IMR-90 (cell line): Measurements from ENCODE around the gene HSPA1A. TPM values are rescaled to one million over a fixed set of nuclear protein-coding genes. Genes with fewer than 3 reads are reported as not detected.

Experiments used
- ATAC-seq: fragments of 200-7000 bp; cut with Tn5 transposase; 2 replicates; pipeline ENCODE4 v1.9.1; 2020; ENCODE audit warnings: low read depth, mild to moderate bottlenecking, moderate library complexity
- BruUV-seq: library from RNA; stranded (reverse); fragments of 400-500 nt; replicated peaks from 2 replicates; lab custom pipeline; 2021; lab: Mats Ljungman, UMichigan
- CTCF ChIA-PET: fragments of 300-600 bp; formaldehyde crosslinking; extraction: SDS; loops from one replicate; lab custom pipeline; 2021; ENCODE audit warnings: antibody characterized with exemption; lab: Yijun Ruan, JAX
- POLR2A ChIA-PET: fragments of 300-600 bp; sonication (Branson Sonifier 250); formaldehyde crosslinking; loops from one replicate; lab custom pipeline; 2022; ENCODE audit warnings: antibody characterized with exemption; ENCODE audit not compliant: unreplicated experiment; lab: Charles Lee
- DNase-seq: peaks from one replicate; pipeline ENCODE4 v3.0.0; 2013
- H2AFZ ChIP-seq: replicated peaks from 2 replicates; pipeline ENCODE3; 2013; ENCODE audit warnings: low read length, mild to moderate bottlenecking; ENCODE audit not compliant: poor library complexity
- H2AK5ac ChIP-seq: 2 replicates; pipeline ENCODE4 v1.6.1; 2013; ENCODE audit warnings: low read depth, low read length, inconsistent platforms
- H2AK9ac ChIP-seq: replicated peaks from 2 replicates; pipeline ENCODE3; 2013; ENCODE audit warnings: mild to moderate bottlenecking, low read depth, low read length, moderate library complexity; ENCODE audit not compliant: poor library complexity
- H2BK120ac ChIP-seq: 2 replicates; pipeline ENCODE4 v1.6.1; 2013; ENCODE audit warnings: low read depth, low read length, inconsistent platforms
- H2BK15ac ChIP-seq: 3 replicates; pipeline ENCODE4 v1.6.1; 2013; ENCODE audit warnings: low read depth, low read length, inconsistent platforms
- H2BK20ac ChIP-seq: 2 replicates; pipeline ENCODE4 v1.6.1; 2013; ENCODE audit warnings: low read depth, mild to moderate bottlenecking, inconsistent platforms, low read length, moderate library complexity
- H2BK5ac ChIP-seq: 2 replicates; pipeline ENCODE4 v1.6.1; 2013; ENCODE audit warnings: mild to moderate bottlenecking, low read depth, low read length, inconsistent platforms; ENCODE audit not compliant: poor library complexity, severe bottlenecking
- H3K14ac ChIP-seq: replicated peaks from 2 replicates; pipeline ENCODE4 v1.6.1; 2013; ENCODE audit warnings: low read depth, low read length, inconsistent platforms
- H3K18ac ChIP-seq: 2 replicates; pipeline ENCODE4 v1.6.1; 2013; ENCODE audit warnings: low read depth, low read length, control low read depth
- H3K23ac ChIP-seq: 2 replicates; pipeline ENCODE4 v1.6.1; 2013; ENCODE audit warnings: low read depth, low read length, inconsistent platforms
- H3K27ac ChIP-seq: 2 replicates; pipeline ENCODE4 v1.5.1; 2013; ENCODE audit warnings: mild to moderate bottlenecking, control low read depth, low read length; ENCODE audit not compliant: insufficient read depth
- H3K27me3 ChIP-seq: 2 replicates; pipeline ENCODE4 v1.6.1; 2013; ENCODE audit warnings: low read length; ENCODE audit not compliant: control insufficient read depth, insufficient read depth
- H3K36me3 ChIP-seq: 2 replicates; pipeline ENCODE4 v1.6.1; 2013; ENCODE audit warnings: low read length, mixed read lengths; ENCODE audit not compliant: control insufficient read depth, insufficient read depth
- H3K4ac ChIP-seq: 2 replicates; pipeline ENCODE4 v1.6.1; 2013; ENCODE audit warnings: low read depth, low read length, inconsistent platforms
- H3K4me1 ChIP-seq: 2 replicates; pipeline ENCODE4 v1.6.1; 2013; ENCODE audit warnings: low read length, mixed read lengths; ENCODE audit not compliant: control insufficient read depth, insufficient read depth
- H3K4me2 ChIP-seq: 2 replicates; pipeline ENCODE4 v1.6.1; 2013; ENCODE audit warnings: low read depth, mild to moderate bottlenecking, control low read depth, low read length, moderate library complexity
- H3K4me3 ChIP-seq: 2 replicates; pipeline ENCODE4 v1.5.1; 2013; ENCODE audit warnings: low read depth, mild to moderate bottlenecking, control low read depth, low read length, moderate library complexity; ENCODE audit not compliant: insufficient read depth
- H3K56ac ChIP-seq: 2 replicates; pipeline ENCODE4 v1.6.1; 2013; ENCODE audit warnings: low read length, inconsistent platforms; ENCODE audit not compliant: insufficient read depth; ENCODE audit errors: extremely low read depth
- H3K79me1 ChIP-seq, 2 experiments: 2 replicates each; pipeline ENCODE4 v1.6.1; 2013; ENCODE audit warnings: low read length in 2 of 2, inconsistent platforms in 1 of 2, low read depth in 1 of 2
- H3K9ac ChIP-seq: 2 replicates; pipeline ENCODE4 v1.6.1; 2013; ENCODE audit warnings: low read depth, low read length, control low read depth
- H3K9me1 ChIP-seq: 2 replicates; pipeline ENCODE4 v1.6.1; 2013; ENCODE audit warnings: low read length, inconsistent platforms; ENCODE audit not compliant: insufficient read depth
- H3K9me3 ChIP-seq: 2 replicates; pipeline ENCODE4 v1.6.1; 2013; ENCODE audit warnings: low read length; ENCODE audit not compliant: control insufficient read depth, insufficient read depth
- H4K20me1 ChIP-seq: 2 replicates; pipeline ENCODE4 v1.6.1; 2013; ENCODE audit warnings: low read length, inconsistent platforms; ENCODE audit not compliant: insufficient read depth
- H4K5ac ChIP-seq: 2 replicates; pipeline ENCODE4 v1.6.1; 2013; ENCODE audit warnings: mild to moderate bottlenecking, low read depth, low read length, control low read depth
- H4K8ac ChIP-seq, 2 experiments: 2 replicates each; pipeline ENCODE4 v1.6.1; 2013; ENCODE audit warnings: low read depth in 2 of 2, low read length in 2 of 2, control low read depth in 1 of 2, inconsistent platforms in 1 of 2
- H4K91ac ChIP-seq: 2 replicates; pipeline ENCODE4 v1.6.1; 2013; ENCODE audit warnings: low read depth, low read length, inconsistent platforms; ENCODE audit not compliant: insufficient read depth
- CEBPB ChIP-seq: IDR thresholded peaks from 2 replicates; pipeline ENCODE4 v1.6.1; 2012; ENCODE audit warnings: low read depth, low read length, improper control_type of control experiment
- CHD1 ChIP-seq: IDR thresholded peaks from 2 replicates; pipeline ENCODE4 v1.6.1; 2012; ENCODE audit warnings: low read depth, low read length, improper control_type of control experiment
- FOS ChIP-seq: fragments of 150-350 bp; IDR thresholded peaks from 2 replicates; pipeline ENCODE4 v1.6.1; 2016; ENCODE audit warnings: low read depth, low read length
- MAFK ChIP-seq: IDR thresholded peaks from 2 replicates; pipeline ENCODE4 v1.6.1; 2012; ENCODE audit warnings: low read depth, low read length, improper control_type of control experiment
- MAZ ChIP-seq: IDR thresholded peaks from 2 replicates; pipeline ENCODE4 v1.6.1; 2012; ENCODE audit warnings: low read depth, mild to moderate bottlenecking, low read length, improper control_type of control experiment, moderate library complexity, borderline replicate concordance
- MXI1 ChIP-seq: IDR thresholded peaks from 2 replicates; pipeline ENCODE4 v1.6.1; 2012; ENCODE audit warnings: low read depth, mild to moderate bottlenecking, low read length, moderate library complexity, borderline replicate concordance
- POLR2A ChIP-seq: IDR thresholded peaks from 2 replicates; pipeline ENCODE4 v1.6.1; 2012; ENCODE audit warnings: mild to moderate bottlenecking, low read depth, low read length
- RAD21 ChIP-seq: IDR thresholded peaks from 2 replicates; pipeline ENCODE4 v1.6.1; 2012; ENCODE audit warnings: low read length, improper control_type of control experiment
- RCOR1 ChIP-seq: IDR thresholded peaks from 2 replicates; pipeline ENCODE4 v1.6.1; 2012; ENCODE audit warnings: mild to moderate bottlenecking, low read length, improper control_type of control experiment; ENCODE audit not compliant: insufficient replicate concordance
- RFX5 ChIP-seq: IDR thresholded peaks from 2 replicates; pipeline ENCODE4 v1.8.0; 2012; ENCODE audit warnings: low read depth, mild to moderate bottlenecking, low read length, moderate library complexity
- WGBS, 2 experiments: methylation state at CpG; one replicate each; pipeline versions ENCODE4 v1.1.5 to v1.1.7; 2013; ENCODE audit warnings: missing lambda C conversion rate in 2 of 2; ENCODE audit not compliant: insufficient read length in 1 of 2; ENCODE audit errors: extremely low coverage in 2 of 2; 5-methylcytosine and 5-hydroxymethylcytosine counted together
- dilution Hi-C: fragments of 300-500 bp; cut with HindIII; formaldehyde crosslinking; loops from one replicate; pipeline ENCODE4 v1.14.3; 2018; ENCODE audit warnings: low sequenced_read_pairs; ENCODE audit not compliant: unreplicated experiment
- in situ Hi-C: fragments of 300-500 bp; cut with MboI; formaldehyde crosslinking; loops from 3 replicates; pipeline ENCODE4 v1.14.3; 2019; ENCODE audit warnings: low sequenced_read_pairs, inconsistent platforms, mixed read lengths
- intact Hi-C: fragments of 100-400 bp; cut with micrococcal nuclease; formaldehyde crosslinking; loops from 2 replicates; pipeline ENCODE4 v1.10.0; 2022
- polyA plus RNA-seq, 3 experiments: library from polyadenylated mRNA; depleted of rRNA; stranded (reverse); fragments of >200 nt; gene quantifications; 2 replicates each; pipeline ENCODE4 v1.2.3, GENCODE V29; 2012; ENCODE audit warnings: low replicate concordance in 1 of 3
- total RNA-seq: library from RNA; depleted of rRNA; stranded (reverse); fragments of >200 nt; gene quantifications from 2 replicates; pipeline ENCODE4 v1.2.3, GENCODE V29; 2012
- TF ChIP-seq, protein P1 (sequence below): conservative IDR thresholded peaks from 2 replicates; pipeline ENCODE4 v1.5.1; 2012; ENCODE audit warnings: mild to moderate bottlenecking, low read depth, low read length, improper control_type of control experiment
- TF ChIP-seq, protein P2 (sequence below): fragments of 150-350 bp; IDR thresholded peaks from 2 replicates; pipeline ENCODE4 v1.6.1; 2017; ENCODE audit warnings: mild to moderate bottlenecking, antibody characterized with exemption, low read length, low read depth
- TF ChIP-seq, protein P3 (sequence below): fragments of 150-350 bp; IDR thresholded peaks from 2 replicates; pipeline ENCODE4 v1.6.1; 2016; ENCODE audit warnings: low read depth, mild to moderate bottlenecking, low read length, moderate library complexity, borderline replicate concordance

Gene HSPA1A
- total and polyA plus RNA-seq, 2 of the 4 experiments (the other 2 are of a cell fraction): 94.6 to 95.3 TPM

- ATAC-seq (peak; percentile 92), DNase-seq (peak; percentile 100)
- peak within 1 kb of the TSS; percentile 95 for H2AK9ac ChIP-seq
- BruUV-seq: no TSS peak
- WGBS, 2 experiments: 1% methylated on average over 20 of the region's 56 CpGs; no CpG with 5 or more reads in 1 of the 2 experiments
- H2BK20ac ChIP-seq: peak within 1 kb of the TSS; percentile 5; the same call in 1 of the 2 replicates
- peaks cover 9% of the 10 kb centered on the region for H4K20me1 ChIP-seq
- peaks cover 9% of the 10 kb centered on the region for H3K4me1 ChIP-seq
- ChIA-PET CTCF (interaction anchor here (1.3 kb wide), 1 partner anchor 32 kb away, joined by 4 read pairs; the partner anchor contains the start of gene VARS1), POLR2A (interaction anchor here (0.5 to 1.5 kb wide), 7 partner anchors 13 to 121 kb away, joined by 3 to 10 read pairs (median 4); partner anchors contain the start of genes HSPA1A, HSPA1L, LSM2 and LY6G6F)
- peak within 1 kb of the TSS; percentile 96 for H3K14ac ChIP-seq
- H4K5ac ChIP-seq: peak within 1 kb of the TSS; percentile 97
- H3K27me3 ChIP-seq: no peaks in the 10 kb centered on the region
- H3K23ac ChIP-seq: peak within 1 kb of the TSS; percentile 91
- peak within 1 kb of the TSS; percentile 64; the same call in 2 of the 3 replicates for H2BK15ac ChIP-seq
- H4K91ac ChIP-seq: peak within 1 kb of the TSS; percentile 92
- H3K9me1 ChIP-seq: peaks cover 4% of the 10 kb centered on the region; the same call in 1 of the 2 replicates
- peaks cover 8 to 26% of the 10 kb centered on the region in 2 experiments; a peak in 3 of 4 replicates for H3K79me1 ChIP-seq
- H2BK5ac ChIP-seq: peak within 1 kb of the TSS; percentile 85
- peak within 1 kb of the TSS; percentile 71 for H2BK120ac ChIP-seq
- peak within 1 kb of the TSS; percentile 97 for H3K4ac ChIP-seq
- peak within 1 kb of the TSS; percentile 93 for H3K27ac ChIP-seq
- H3K18ac ChIP-seq: peak within 1 kb of the TSS; percentile 82
- intact Hi-C loops (loop anchor here (1.0 to 5.0 kb wide), 2 partner anchors 32 to 280 kb away; partner anchors contain the start of genes ATP6V1G2, NFKBIL1 and VARS1), dilution Hi-C loops (no loop called here), in situ Hi-C loops (no loop called here)
- peak within 1 kb of the TSS; percentile 90 for H3K9ac ChIP-seq
- H3K56ac ChIP-seq: peak within 1 kb of the TSS; percentile 85
- H3K9me3 ChIP-seq: no peaks in the 10 kb centered on the region
- peak within 1 kb of the TSS; percentile 64 for H3K4me3 ChIP-seq
- H2AFZ ChIP-seq: peak within 1 kb of the TSS; percentile 88
- H3K36me3 ChIP-seq: no peaks in the 10 kb centered on the region
- H3K4me2 ChIP-seq: peak within 1 kb of the TSS; percentile 83
- H4K8ac ChIP-seq: peak within 1 kb of the TSS; percentile 97 to 98
- H2AK5ac ChIP-seq: peak within 1 kb of the TSS; percentile 41
- TF ChIP-seq, protein P1, sequence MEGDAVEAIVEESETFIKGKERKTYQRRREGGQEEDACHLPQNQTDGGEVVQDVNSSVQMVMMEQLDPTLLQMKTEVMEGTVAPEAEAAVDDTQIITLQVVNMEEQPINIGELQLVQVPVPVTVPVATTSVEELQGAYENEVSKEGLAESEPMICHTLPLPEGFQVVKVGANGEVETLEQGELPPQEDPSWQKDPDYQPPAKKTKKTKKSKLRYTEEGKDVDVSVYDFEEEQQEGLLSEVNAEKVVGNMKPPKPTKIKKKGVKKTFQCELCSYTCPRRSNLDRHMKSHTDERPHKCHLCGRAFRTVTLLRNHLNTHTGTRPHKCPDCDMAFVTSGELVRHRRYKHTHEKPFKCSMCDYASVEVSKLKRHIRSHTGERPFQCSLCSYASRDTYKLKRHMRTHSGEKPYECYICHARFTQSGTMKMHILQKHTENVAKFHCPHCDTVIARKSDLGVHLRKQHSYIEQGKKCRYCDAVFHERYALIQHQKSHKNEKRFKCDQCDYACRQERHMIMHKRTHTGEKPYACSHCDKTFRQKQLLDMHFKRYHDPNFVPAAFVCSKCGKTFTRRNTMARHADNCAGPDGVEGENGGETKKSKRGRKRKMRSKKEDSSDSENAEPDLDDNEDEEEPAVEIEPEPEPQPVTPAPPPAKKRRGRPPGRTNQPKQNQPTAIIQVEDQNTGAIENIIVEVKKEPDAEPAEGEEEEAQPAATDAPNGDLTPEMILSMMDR: no peak
- TF ChIP-seq POLR2A: peak; percentile 99
- TF ChIP-seq CEBPB: no peak
- no peak for TF ChIP-seq RCOR1
- TF ChIP-seq, protein P2, sequence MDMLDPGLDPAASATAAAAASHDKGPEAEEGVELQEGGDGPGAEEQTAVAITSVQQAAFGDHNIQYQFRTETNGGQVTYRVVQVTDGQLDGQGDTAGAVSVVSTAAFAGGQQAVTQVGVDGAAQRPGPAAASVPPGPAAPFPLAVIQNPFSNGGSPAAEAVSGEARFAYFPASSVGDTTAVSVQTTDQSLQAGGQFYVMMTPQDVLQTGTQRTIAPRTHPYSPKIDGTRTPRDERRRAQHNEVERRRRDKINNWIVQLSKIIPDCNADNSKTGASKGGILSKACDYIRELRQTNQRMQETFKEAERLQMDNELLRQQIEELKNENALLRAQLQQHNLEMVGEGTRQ: no peak
- no peak for TF ChIP-seq RAD21
- TF ChIP-seq, protein P3, sequence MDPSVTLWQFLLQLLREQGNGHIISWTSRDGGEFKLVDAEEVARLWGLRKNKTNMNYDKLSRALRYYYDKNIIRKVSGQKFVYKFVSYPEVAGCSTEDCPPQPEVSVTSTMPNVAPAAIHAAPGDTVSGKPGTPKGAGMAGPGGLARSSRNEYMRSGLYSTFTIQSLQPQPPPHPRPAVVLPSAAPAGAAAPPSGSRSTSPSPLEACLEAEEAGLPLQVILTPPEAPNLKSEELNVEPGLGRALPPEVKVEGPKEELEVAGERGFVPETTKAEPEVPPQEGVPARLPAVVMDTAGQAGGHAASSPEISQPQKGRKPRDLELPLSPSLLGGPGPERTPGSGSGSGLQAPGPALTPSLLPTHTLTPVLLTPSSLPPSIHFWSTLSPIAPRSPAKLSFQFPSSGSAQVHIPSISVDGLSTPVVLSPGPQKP: no peak
- no peak for TF ChIP-seq MAFK
- TF ChIP-seq RFX5: 0 out of 2 replicates have a peak, but pooled peaks have one; percentile 3
- TF ChIP-seq MXI1: 0 out of 2 replicates have a peak, but pooled peaks have one; percentile 4
- 0 out of 2 replicates have a peak, but pooled peaks have one; percentile 58 for TF ChIP-seq MAZ
- TF ChIP-seq CHD1: no peak
- TF ChIP-seq FOS: no peak
Measured at GRCh38 chr6:31827286-31828079, 12.1 kb downstream of the HSPA1A start, which contains the start of gene HSPA1B. Gene HSPA1B, plus strand, starts transcription at chr6:31827738. Its CDS starts 213 bp downstream, at chr6:31827951.
